Gastrocnemius medialis (tissue), 4 donors: ENCODE data around the gene GRIK2. TPM values are rescaled to one million over a fixed set of nuclear protein-coding genes. Genes with fewer than 3 reads are reported as not detected.

ENCODE experiments used
- ATAC-seq, 2 donors: fragments of 150-250 bp; one replicate each; pipeline ENCODE4 v1.9.1; 2016
- DNase-seq, 2 donors: peaks; one replicate each; pipeline ENCODE4 v3.0.0-alpha.2; 2019
- H3K27ac ChIP-seq, 4 donors: fragments of 200-600 bp; sonication (generic); 1 replicate in 1 of 4; 2 replicates in 3 of 4; pipeline ENCODE4 v1.5.1; 2016 to 2018; ENCODE audit warnings: mild to moderate bottlenecking in 2 of 4, moderate library complexity in 1 of 4
- H3K27me3 ChIP-seq, 3 donors: fragments of 200-600 bp; sonication (generic) in 2 of 3; 1 replicate in 1 of 3; 2 replicates in 2 of 3; pipeline versions ENCODE4 v1.5.1 to v1.6.0; 2016 to 2019; ENCODE audit warnings: mild to moderate bottlenecking in 1 of 3, moderate library complexity in 1 of 3
- H3K36me3 ChIP-seq, 2 donors: fragments of 200-600 bp; sonication (generic) in 1 of 2; one replicate each; pipeline ENCODE4 v1.5.1; 2017 to 2018
- H3K4me1 ChIP-seq, 2 donors: fragments of 200-600 bp; sonication (generic) in 1 of 2; one replicate each; pipeline ENCODE4 v1.5.1; 2016 to 2017; ENCODE audit warnings: mild to moderate bottlenecking in 2 of 2
- H3K4me3 ChIP-seq, 4 donors: fragments of 200-600 bp; sonication (generic) in 3 of 4; 1 replicate in 1 of 4; 2 replicates in 3 of 4; pipeline ENCODE4 v1.5.1; 2016 to 2019; ENCODE audit warnings: mild to moderate bottlenecking in 2 of 4
- H3K9me3 ChIP-seq, 3 donors: fragments of 200-600 bp; sonication (generic) in 2 of 3; 1 replicate in 1 of 3; 2 replicates in 2 of 3; pipeline ENCODE4 v1.5.1; 2016 to 2019
- POLR2A ChIP-seq, 2 donors: fragments of 450-650 bp; IDR thresholded peaks; one replicate each; pipeline ENCODE4 v1.6.1; 2017; ENCODE audit warnings: antibody characterized with exemption in 2 of 2, mild to moderate bottlenecking in 2 of 2, moderate library complexity in 2 of 2
- in situ Hi-C, 4 donors: fragments of 200-750 bp; cut with MboI; loops; one replicate each; pipeline versions ENCODE4 v1.15.0 to v1.8.0; 2017; ENCODE audit warnings: low sequenced_read_pairs in 4 of 4
- intact Hi-C: fragments of 100-400 bp; cut with DNase I; formaldehyde crosslinking; loops from one replicate; pipeline ENCODE4 v1.15.1; 2023; ENCODE audit warnings: low total_unique reads
- total RNA-seq, 4 donors: library from RNA; depleted of rRNA; stranded (reverse); fragments of >200 nt; gene quantifications; one replicate each; pipeline versions ENCODE4 v1.1.0 to v1.2.3, GENCODE V29; 2016
- TF ChIP-seq, protein P1 (sequence below), 5 experiments: fragments of 450-650 bp in 3 of 5; fragments of 200-600 bp in 2 of 5; sonication (generic) in 2 of 5; IDR thresholded peaks in 4 of 5; conservative IDR thresholded peaks in 1 of 5; 1 replicate in 4 of 5; 2 replicates in 1 of 5; pipeline ENCODE4 v1.5.1; 2016 to 2019; ENCODE audit warnings: antibody characterized with exemption in 5 of 5, mild to moderate bottlenecking in 3 of 5, moderate library complexity in 3 of 5

GRIK2 gene
- total RNA-seq, 4 donors from 2014 or later: 0.39 to 5.1 (median 0.79) TPM

- ATAC-seq (no peak), DNase-seq (no peak)
- Histone ChIP-seq H3K36me3 (no peaks in the 10 kb centered on the region), H3K4me1 (peaks cover 0 to 3% of the 10 kb centered on the region in 2 donors), H3K27ac (no peak overlapping the region), H3K9me3 (no peaks in the 10 kb centered on the region), H3K27me3 (peaks cover 52 to 61% (median 60%) of the 10 kb centered on the region in 3 donors), H3K4me3 (no peak overlapping the region)
- intact Hi-C loops: no loop called here
- TF ChIP-seq, protein P1, sequence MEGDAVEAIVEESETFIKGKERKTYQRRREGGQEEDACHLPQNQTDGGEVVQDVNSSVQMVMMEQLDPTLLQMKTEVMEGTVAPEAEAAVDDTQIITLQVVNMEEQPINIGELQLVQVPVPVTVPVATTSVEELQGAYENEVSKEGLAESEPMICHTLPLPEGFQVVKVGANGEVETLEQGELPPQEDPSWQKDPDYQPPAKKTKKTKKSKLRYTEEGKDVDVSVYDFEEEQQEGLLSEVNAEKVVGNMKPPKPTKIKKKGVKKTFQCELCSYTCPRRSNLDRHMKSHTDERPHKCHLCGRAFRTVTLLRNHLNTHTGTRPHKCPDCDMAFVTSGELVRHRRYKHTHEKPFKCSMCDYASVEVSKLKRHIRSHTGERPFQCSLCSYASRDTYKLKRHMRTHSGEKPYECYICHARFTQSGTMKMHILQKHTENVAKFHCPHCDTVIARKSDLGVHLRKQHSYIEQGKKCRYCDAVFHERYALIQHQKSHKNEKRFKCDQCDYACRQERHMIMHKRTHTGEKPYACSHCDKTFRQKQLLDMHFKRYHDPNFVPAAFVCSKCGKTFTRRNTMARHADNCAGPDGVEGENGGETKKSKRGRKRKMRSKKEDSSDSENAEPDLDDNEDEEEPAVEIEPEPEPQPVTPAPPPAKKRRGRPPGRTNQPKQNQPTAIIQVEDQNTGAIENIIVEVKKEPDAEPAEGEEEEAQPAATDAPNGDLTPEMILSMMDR (IDR thresholded peaks at IDR 0.05 in 4 of 5, conservative IDR thresholded peaks at IDR 0.05 in 1 of 5): no peak
- no peak for TF ChIP-seq POLR2A (IDR thresholded peaks at IDR 0.05)
- in situ Hi-C loops: no loop called here
Observed at GRCh38 chr6:101395345-101395744, 1.8 kb downstream of the GRIK2 start.

DNA sequence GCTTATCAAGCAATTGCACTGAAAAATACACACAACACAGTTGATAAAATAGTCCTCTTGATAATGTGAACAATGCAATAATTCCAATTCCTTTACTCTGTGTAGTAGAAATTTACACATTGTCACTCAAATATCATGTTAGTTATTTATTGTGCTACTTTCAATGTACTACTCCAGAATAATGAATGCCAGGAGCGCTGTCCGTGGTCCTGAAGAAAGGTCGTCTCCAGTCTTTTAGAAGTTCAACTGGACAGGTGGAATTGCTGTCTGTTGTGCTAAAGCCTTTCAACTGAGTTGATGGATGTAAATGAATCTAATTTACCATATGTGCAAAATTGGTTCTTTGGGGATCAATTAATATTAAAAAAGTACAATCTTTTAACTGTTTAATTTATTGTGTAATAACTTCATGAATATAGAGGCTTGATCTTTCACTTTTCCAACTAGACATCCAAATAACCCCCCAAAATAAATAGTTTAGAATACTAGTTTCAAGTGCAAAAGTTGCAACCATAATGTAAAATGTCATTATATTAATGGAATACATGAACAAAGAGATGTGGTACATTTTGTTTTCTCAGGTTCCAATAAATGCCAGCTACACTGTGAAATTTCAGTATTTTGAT lies 3.2 kb downstream of the GRIK2 start:
- in situ Hi-C loops: no loop called here
- peaks cover 0 to 3% of the 10 kb centered on the region in 2 donors for H3K4me1 ChIP-seq
- H3K27me3 ChIP-seq: peaks cover 61 to 70% (median 61%) of the 10 kb centered on the region in 3 donors
- H3K27ac ChIP-seq: no peak overlapping the region
- no peak for ATAC-seq
- no peak overlapping the region for H3K4me3 ChIP-seq
- intact Hi-C loops: no loop called here
- no peaks in the 10 kb centered on the region for H3K9me3 ChIP-seq
- TF ChIP-seq, protein P1 (IDR thresholded peaks at IDR 0.05 in 4 of 5, conservative IDR thresholded peaks at IDR 0.05 in 1 of 5): no peak
- H3K36me3 ChIP-seq: no peaks in the 10 kb centered on the region
- no peak for DNase-seq

- Histone ChIP-seq H3K9me3 (no peaks in the 10 kb centered on the region), H3K36me3 (no peaks in the 10 kb centered on the region), H3K4me1 (peaks cover 0 to 3% of the 10 kb centered on the region in 2 donors), H3K27ac (no peak overlapping the region), H3K27me3 (peaks cover 60 to 71% (median 60%) of the 10 kb centered on the region in 3 donors), H3K4me3 (no peak overlapping the region)
- intact Hi-C loops: no loop called here
- in situ Hi-C loops: no loop called here
- DNase-seq: no peak
- TF ChIP-seq, protein P1 (IDR thresholded peaks at IDR 0.05 in 4 of 5, conservative IDR thresholded peaks at IDR 0.05 in 1 of 5): no peak
- no peak for TF ChIP-seq POLR2A (IDR thresholded peaks at IDR 0.05)
- ATAC-seq: no peak
Observed at GRCh38 chr6:101397199-101397598, 3.7 kb downstream of the GRIK2 start.

DNA sequence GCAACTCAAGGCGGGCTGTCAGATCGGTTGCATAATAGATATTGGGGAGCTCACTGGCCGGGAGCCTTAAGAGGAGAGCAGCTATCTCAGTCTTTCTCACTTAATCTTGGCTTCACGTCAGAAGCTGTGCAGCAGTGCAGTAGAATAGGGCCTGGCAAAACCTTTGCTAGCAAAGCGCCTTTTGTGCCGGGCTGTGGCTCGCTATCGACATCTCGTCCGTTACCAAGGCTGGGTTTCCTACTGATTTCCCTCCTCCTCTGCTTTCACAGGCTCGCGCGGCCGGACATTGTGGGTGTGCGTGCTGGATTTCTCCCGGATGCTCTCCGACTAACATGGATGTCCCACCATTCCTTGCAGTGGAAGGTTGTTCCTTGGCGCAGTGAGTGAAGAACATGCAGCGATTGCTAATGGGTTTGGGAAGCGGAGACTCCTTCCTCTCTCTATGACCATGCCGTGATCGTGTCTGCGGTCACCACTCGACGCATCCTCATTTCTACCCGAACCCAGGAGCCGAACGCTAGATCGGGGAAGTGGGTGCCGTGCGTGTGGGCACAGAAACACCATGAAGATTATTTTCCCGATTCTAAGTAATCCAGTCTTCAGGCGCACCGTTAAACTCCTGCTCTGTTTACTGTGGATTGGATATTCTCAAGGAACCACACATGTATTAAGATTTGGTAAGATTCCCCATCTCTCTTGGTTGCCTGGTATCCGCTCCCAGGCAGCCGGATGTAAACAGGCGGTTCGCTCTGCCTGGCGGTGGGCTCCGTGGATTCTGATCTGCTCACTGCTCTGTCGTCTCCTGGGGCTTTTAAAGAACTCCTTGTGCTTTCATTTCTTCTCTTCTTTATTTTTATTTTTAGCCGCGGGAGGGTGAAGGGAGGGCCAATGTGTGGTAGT lies 5.5 kb downstream of the GRIK2 start:
- intact Hi-C loops: no loop called here
- Histone ChIP-seq H3K4me3 (no peak overlapping the region), H3K27ac (no peak overlapping the region), H3K27me3 (peaks cover 54 to 70% (median 59%) of the 10 kb centered on the region in 3 donors), H3K4me1 (peaks cover 0 to under 1% of the 10 kb centered on the region in 2 donors), H3K9me3 (no peaks in the 10 kb centered on the region), H3K36me3 (no peaks in the 10 kb centered on the region)
- in situ Hi-C loops: no loop called here
- no peak for TF ChIP-seq POLR2A (IDR thresholded peaks at IDR 0.05)
- TF ChIP-seq, protein P1 (IDR thresholded peaks at IDR 0.05 in 4 of 5, conservative IDR thresholded peaks at IDR 0.05 in 1 of 5): no peak
- DNase-seq (no peak), ATAC-seq (no peak)
